ENCODE measurements around the gene LBH.

The LBH gene

GRCh38 chr2:30294133-30294532 is 62.8 kb downstream of the LBH start:
- H3K18ac ChIP-seq (ENCODE audit: low read length): no peak overlapping the region
- no peak overlapping the region for H2AK5ac ChIP-seq (ENCODE audit: low read depth, low read length)
- no peak overlapping the region for H3K14ac ChIP-seq (ENCODE audit: low read length)
- no peak overlapping the region for H2BK12ac ChIP-seq (ENCODE audit: low read length)
- no peak overlapping the region for H3K27ac ChIP-seq (replicated peaks; ENCODE audit: low read length)
- no peaks in the 10 kb centered on the region for H3K36me3 ChIP-seq (replicated peaks in 1 of 2; ENCODE audit: control insufficient read depth in 2 of 2, insufficient read depth in 2 of 2, low read length in 2 of 2)
- H2BK120ac ChIP-seq (ENCODE audit: low read depth, low read length): no peak overlapping the region
- H2AFZ ChIP-seq (ENCODE audit: low read length): no peak overlapping the region
- no peak overlapping the region for H3K23ac ChIP-seq (ENCODE audit: low read depth, low read length, poor library complexity)
- no peaks in the 10 kb centered on the region for H3K9me3 ChIP-seq (replicated peaks in 1 of 2; ENCODE audit: control insufficient read depth in 2 of 2, insufficient read depth in 1 of 2, low read depth in 1 of 2, low read length in 2 of 2)
- no peaks in the 10 kb centered on the region for H3K4me1 ChIP-seq (ENCODE audit: control insufficient read depth in 2 of 2, insufficient read depth in 1 of 2, low read depth in 1 of 2, low read length in 2 of 2)
- no peak overlapping the region for H3K9ac ChIP-seq (ENCODE audit: low read depth, low read length, poor library complexity)
- no peak for DNase-seq (ENCODE audit: low spot score)
- H3K4me3 ChIP-seq (ENCODE audit: low read length in 2 of 2): no peak overlapping the region
- WGBS, 2 donors (ENCODE audit: extremely low coverage in 2 of 2, insufficient read length in 2 of 2, insufficient replicate concordance in 1 of 2): 100% methylated on average over 1 of the region's 5 CpGs; no CpG with 5 or more reads in 1 of the 2 donors
- no peak overlapping the region for H2BK15ac ChIP-seq (ENCODE audit: low read length)
- no peak overlapping the region for H4K8ac ChIP-seq (ENCODE audit: low read depth, low read length)
- no peak overlapping the region for H3K4me2 ChIP-seq (ENCODE audit: insufficient read depth, low read length, poor library complexity, severe bottlenecking)
- no peak overlapping the region for H3K4ac ChIP-seq (ENCODE audit: low read length)
- no peak overlapping the region for H4K91ac ChIP-seq (ENCODE audit: low read depth, low read length, poor library complexity)
- no peaks in the 10 kb centered on the region for H3K79me1 ChIP-seq (ENCODE audit: low read depth, low read length)
- peaks cover 0 to 4% (median 0%) of the 10 kb centered on the region in 3 experiments for H3K27me3 ChIP-seq (ENCODE audit: control insufficient read depth in 3 of 3, insufficient read depth in 3 of 3, low read depth in 1 of 3, low read length in 3 of 3)
- H2BK5ac ChIP-seq (ENCODE audit: low read length): no peak overlapping the region

- Histone ChIP-seq H3K4me2 (ENCODE audit: insufficient read depth, low read length, poor library complexity, severe bottlenecking) (no peak overlapping the region), H2AK5ac (ENCODE audit: low read depth, low read length) (no peak overlapping the region), H3K27ac (replicated peaks; ENCODE audit: low read length) (no peak overlapping the region), H3K4me1 (ENCODE audit: control insufficient read depth in 2 of 2, insufficient read depth in 1 of 2, low read depth in 1 of 2, low read length in 2 of 2) (peaks cover 0 to 4% of the 10 kb centered on the region in 2 donors), H3K18ac (ENCODE audit: low read length) (no peak overlapping the region), H3K4me3 (ENCODE audit: low read length in 2 of 2) (no peak overlapping the region), H3K23ac (ENCODE audit: low read depth, low read length, poor library complexity) (no peak overlapping the region), H3K9me3 (replicated peaks in 1 of 2; ENCODE audit: control insufficient read depth in 2 of 2, insufficient read depth in 1 of 2, low read depth in 1 of 2, low read length in 2 of 2) (no peaks in the 10 kb centered on the region), H2BK5ac (ENCODE audit: low read length) (no peak overlapping the region), H2BK15ac (ENCODE audit: low read length) (no peak overlapping the region), H3K36me3 (replicated peaks in 1 of 2; ENCODE audit: control insufficient read depth in 2 of 2, insufficient read depth in 2 of 2, low read length in 2 of 2) (no peaks in the 10 kb centered on the region), H2BK12ac (ENCODE audit: low read length) (no peak overlapping the region), H3K14ac (ENCODE audit: low read length) (no peak overlapping the region), H3K79me1 (ENCODE audit: low read depth, low read length) (no peaks in the 10 kb centered on the region), H4K8ac (ENCODE audit: low read depth, low read length) (no peak overlapping the region), H3K4ac (ENCODE audit: low read length) (no peak overlapping the region), H3K9ac (ENCODE audit: low read depth, low read length, poor library complexity) (no peak overlapping the region), H2AFZ (ENCODE audit: low read length) (no peak overlapping the region), H3K27me3 (ENCODE audit: control insufficient read depth in 3 of 3, insufficient read depth in 3 of 3, low read depth in 1 of 3, low read length in 3 of 3) (peaks cover 0 to 11% (median 0%) of the 10 kb centered on the region in 3 experiments), H4K91ac (ENCODE audit: low read depth, low read length, poor library complexity) (no peak overlapping the region), H2BK120ac (ENCODE audit: low read depth, low read length) (no peak overlapping the region)
- DNase-seq (ENCODE audit: low spot score): no peak
These were observed 65.2 kb downstream of the LBH start for GRCh38 chr2:30296496-30296895.

- H3K9ac ChIP-seq (ENCODE audit: low read depth, low read length, poor library complexity): no peak overlapping the region
- H4K91ac ChIP-seq (ENCODE audit: low read depth, low read length, poor library complexity): no peak overlapping the region
- H3K4ac ChIP-seq (ENCODE audit: low read length): no peak overlapping the region
- DNase-seq (ENCODE audit: low spot score): no peak
- H2AK5ac ChIP-seq (ENCODE audit: low read depth, low read length): no peak overlapping the region
- no peak overlapping the region for H3K14ac ChIP-seq (ENCODE audit: low read length)
- H2BK15ac ChIP-seq (ENCODE audit: low read length): no peak overlapping the region
- no peak overlapping the region for H4K8ac ChIP-seq (ENCODE audit: low read depth, low read length)
- H3K36me3 ChIP-seq (replicated peaks in 1 of 2; ENCODE audit: control insufficient read depth in 2 of 2, insufficient read depth in 2 of 2, low read length in 2 of 2): no peaks in the 10 kb centered on the region
- no peaks in the 10 kb centered on the region for H3K79me1 ChIP-seq (ENCODE audit: low read depth, low read length)
- H2BK120ac ChIP-seq (ENCODE audit: low read depth, low read length): no peak overlapping the region
- no peak overlapping the region for H3K23ac ChIP-seq (ENCODE audit: low read depth, low read length, poor library complexity)
- H3K4me3 ChIP-seq (ENCODE audit: low read length in 2 of 2): no peak overlapping the region
- H3K27ac ChIP-seq (replicated peaks; ENCODE audit: low read length): no peak overlapping the region
- no peak overlapping the region for H2BK5ac ChIP-seq (ENCODE audit: low read length)
- WGBS, 2 donors (ENCODE audit: extremely low coverage in 2 of 2, insufficient read length in 2 of 2, insufficient replicate concordance in 1 of 2): no CpG with 5 or more reads among the region's 6 CpGs
- H3K18ac ChIP-seq (ENCODE audit: low read length): no peak overlapping the region
- H3K27me3 ChIP-seq (ENCODE audit: control insufficient read depth in 3 of 3, insufficient read depth in 3 of 3, low read depth in 1 of 3, low read length in 3 of 3): peaks cover 0 to 16% (median 0%) of the 10 kb centered on the region in 3 experiments
- H3K4me2 ChIP-seq (ENCODE audit: insufficient read depth, low read length, poor library complexity, severe bottlenecking): no peak overlapping the region
- no peaks in the 10 kb centered on the region for H3K9me3 ChIP-seq (replicated peaks in 1 of 2; ENCODE audit: control insufficient read depth in 2 of 2, insufficient read depth in 1 of 2, low read depth in 1 of 2, low read length in 2 of 2)
- H3K4me1 ChIP-seq (ENCODE audit: control insufficient read depth in 2 of 2, insufficient read depth in 1 of 2, low read depth in 1 of 2, low read length in 2 of 2): peaks cover 0 to 4% of the 10 kb centered on the region in 2 donors
- no peak overlapping the region for H2AFZ ChIP-seq (ENCODE audit: low read length)
- H2BK12ac ChIP-seq (ENCODE audit: low read length): no peak overlapping the region
These were observed 67.0 kb downstream of the LBH start for GRCh38 chr2:30298302-30298701.

DNA sequence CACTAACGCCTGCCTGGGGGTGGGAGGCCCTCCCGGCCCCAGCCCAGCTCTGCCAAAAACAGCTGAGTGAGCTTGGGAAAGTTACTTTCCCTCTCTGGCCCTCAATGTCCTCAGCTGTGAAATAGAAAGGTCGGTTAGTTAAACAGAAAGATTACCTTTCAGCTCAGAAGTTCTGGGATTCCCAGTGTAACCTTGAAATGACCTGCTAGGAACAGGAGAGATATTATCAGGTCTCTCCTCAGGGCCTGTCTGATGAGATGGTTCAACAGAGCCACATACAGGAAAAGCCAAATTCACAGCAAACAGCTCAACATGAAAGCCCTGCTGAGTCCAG is 68.8 kb downstream of the LBH start:
- H4K91ac ChIP-seq (ENCODE audit: low read depth, low read length, poor library complexity): no peak overlapping the region
- no peak overlapping the region for H2AFZ ChIP-seq (ENCODE audit: low read length)
- H2AK5ac ChIP-seq (ENCODE audit: low read depth, low read length): no peak overlapping the region
- WGBS, 2 donors (ENCODE audit: extremely low coverage in 2 of 2, insufficient read length in 2 of 2, insufficient replicate concordance in 1 of 2): no CpG with 5 or more reads among the region's 3 CpGs
- H2BK15ac ChIP-seq (ENCODE audit: low read length): no peak overlapping the region
- H2BK12ac ChIP-seq (ENCODE audit: low read length): no peak overlapping the region
- H3K36me3 ChIP-seq (replicated peaks in 1 of 2; ENCODE audit: control insufficient read depth in 2 of 2, insufficient read depth in 2 of 2, low read length in 2 of 2): no peaks in the 10 kb centered on the region
- H3K27ac ChIP-seq (replicated peaks; ENCODE audit: low read length): no peak overlapping the region
- H2BK120ac ChIP-seq (ENCODE audit: low read depth, low read length): no peak overlapping the region
- H2BK5ac ChIP-seq (ENCODE audit: low read length): no peak overlapping the region
- H3K18ac ChIP-seq (ENCODE audit: low read length): no peak overlapping the region
- H3K23ac ChIP-seq (ENCODE audit: low read depth, low read length, poor library complexity): no peak overlapping the region
- no peaks in the 10 kb centered on the region for H3K9me3 ChIP-seq (replicated peaks in 1 of 2; ENCODE audit: control insufficient read depth in 2 of 2, insufficient read depth in 1 of 2, low read depth in 1 of 2, low read length in 2 of 2)
- H3K4ac ChIP-seq (ENCODE audit: low read length): no peak overlapping the region
- no peak overlapping the region for H3K9ac ChIP-seq (ENCODE audit: low read depth, low read length, poor library complexity)
- peaks cover 0 to 4% of the 10 kb centered on the region in 2 donors for H3K4me1 ChIP-seq (ENCODE audit: control insufficient read depth in 2 of 2, insufficient read depth in 1 of 2, low read depth in 1 of 2, low read length in 2 of 2)
- H3K4me3 ChIP-seq (ENCODE audit: low read length in 2 of 2): no peak overlapping the region
- H3K27me3 ChIP-seq (ENCODE audit: control insufficient read depth in 3 of 3, insufficient read depth in 3 of 3, low read depth in 1 of 3, low read length in 3 of 3): peaks cover 0 to 16% (median 0%) of the 10 kb centered on the region in 3 experiments
- H3K79me1 ChIP-seq (ENCODE audit: low read depth, low read length): no peaks in the 10 kb centered on the region
- no peak overlapping the region for H3K4me2 ChIP-seq (ENCODE audit: insufficient read depth, low read length, poor library complexity, severe bottlenecking)
- no peak overlapping the region for H4K8ac ChIP-seq (ENCODE audit: low read depth, low read length)
- no peak overlapping the region for H3K14ac ChIP-seq (ENCODE audit: low read length)
- no peak for DNase-seq (ENCODE audit: low spot score)
